Nephron (organoid): ENCODE results near the gene C17orf100.

Source experiments
- H3K27ac Mint-ChIP-seq, 3 experiments: 2 replicates each; pipeline ENCODE4 v1.8.0; 2020; ENCODE audit warnings: mixed read lengths in 3 of 3, mild to moderate bottlenecking in 2 of 3, moderate library complexity in 1 of 3
- H3K27me3 Mint-ChIP-seq: 2 replicates; pipeline ENCODE4 v1.8.0; 2021; ENCODE audit warnings: low read depth, mild to moderate bottlenecking, moderate library complexity, mixed read lengths
- H3K36me3 Mint-ChIP-seq: 2 replicates; pipeline ENCODE4 v1.8.0; 2020; ENCODE audit warnings: low read depth, mixed read lengths
- H3K4me1 Mint-ChIP-seq: 2 replicates; pipeline ENCODE4 v1.8.0; 2020; ENCODE audit warnings: mixed read lengths
- H3K4me3 Mint-ChIP-seq, 3 experiments: 2 replicates each; pipeline ENCODE4 v1.8.0; 2020; ENCODE audit warnings: mild to moderate bottlenecking in 3 of 3, mixed read lengths in 3 of 3, moderate library complexity in 2 of 3
- H3K9me3 Mint-ChIP-seq: 2 replicates; pipeline ENCODE4 v1.8.0; 2020; ENCODE audit warnings: mixed read lengths
- CTCF ChIP-seq, 3 experiments: fragments of 200-600 bp; sonication (generic); IDR thresholded peaks; one replicate each; pipeline ENCODE4 v1.5.0; 2021; ENCODE audit warnings: antibody characterized with exemption in 3 of 3; ENCODE audit not compliant: unreplicated experiment in 3 of 3

C17orf100 gene

DNA sequence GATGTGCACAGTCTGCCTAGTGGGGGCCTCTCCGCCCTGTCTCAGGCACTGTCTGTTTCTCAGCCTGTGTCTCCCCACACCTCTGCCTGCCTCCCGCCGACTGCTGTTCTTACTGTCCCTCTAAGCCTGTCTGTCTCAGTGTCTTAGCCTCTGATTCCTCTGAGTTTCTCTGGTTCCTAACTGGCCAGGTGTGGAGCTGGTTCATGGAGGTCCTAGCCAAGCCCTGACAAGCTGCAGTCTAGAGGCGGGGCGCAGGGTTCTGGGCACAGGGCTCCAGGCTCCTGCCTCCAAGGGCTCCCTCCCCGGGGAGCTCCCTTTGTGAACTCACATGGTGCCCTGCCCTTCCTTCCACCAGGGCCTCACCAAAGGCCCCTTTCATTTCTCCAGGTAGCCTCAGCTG lies 19.4 kb downstream of the C17orf100 start:
- peaks cover 26% of the 10 kb centered on the region for H3K27me3 Mint-ChIP-seq
- H3K9me3 Mint-ChIP-seq, result no peaks in the 10 kb centered on the region
- no peak overlapping the region for H3K27ac Mint-ChIP-seq
- H3K36me3 Mint-ChIP-seq, result no peaks in the 10 kb centered on the region
- no peak for TF ChIP-seq CTCF (IDR thresholded peaks at IDR 0.05; ENCODE audit: unreplicated experiment in 3 of 3)
- H3K4me1 Mint-ChIP-seq, result no peaks in the 10 kb centered on the region
- H3K4me3 Mint-ChIP-seq, result no peak overlapping the region

DNA sequence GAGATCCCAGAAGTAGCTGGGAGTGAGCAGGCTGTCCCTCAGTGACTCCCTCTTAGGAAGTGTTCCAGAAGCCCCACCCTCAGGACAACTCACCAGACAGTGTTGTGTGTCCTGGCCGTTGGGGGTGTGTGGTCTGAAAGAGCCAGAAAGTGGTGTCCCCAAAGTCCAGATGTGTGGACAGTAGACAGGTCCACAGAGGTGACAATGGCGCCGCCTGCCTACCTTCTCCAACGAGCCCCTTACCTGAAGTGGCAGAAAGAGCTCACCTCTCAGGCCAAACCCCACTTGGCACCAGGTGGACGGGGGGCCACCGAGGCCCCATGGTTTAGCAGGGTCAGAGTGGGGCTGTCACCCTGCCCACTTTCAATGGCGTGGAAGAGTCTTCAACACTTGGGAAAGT lies 19.9 kb downstream of the C17orf100 start:
- no peaks in the 10 kb centered on the region for H3K36me3 Mint-ChIP-seq

DNA sequence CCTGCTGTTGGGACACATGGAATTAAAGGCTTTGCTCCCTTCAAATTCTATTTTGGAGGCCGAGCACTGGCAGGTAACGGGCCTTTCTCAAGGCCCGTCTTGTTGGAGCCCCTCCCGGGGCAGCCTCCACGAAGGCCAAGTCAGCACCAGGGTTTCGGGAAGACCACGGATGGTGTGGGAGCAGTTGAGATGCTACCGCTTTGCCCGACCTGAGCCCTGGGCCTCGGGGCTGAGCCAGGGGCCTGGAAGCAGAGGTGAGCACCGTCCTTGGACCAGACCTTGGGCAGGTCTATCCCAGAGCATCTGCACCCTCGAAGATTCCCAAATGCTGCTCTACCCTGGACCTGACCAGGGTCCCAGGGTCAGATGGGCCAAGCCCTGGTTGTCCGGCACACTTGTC lies 23.0 kb downstream of the C17orf100 start:
- Mint-ChIP-seq H3K9me3 (no peaks in the 10 kb centered on the region), H3K27me3 (peaks cover 17% of the 10 kb centered on the region), H3K4me3 (no peak overlapping the region), H3K27ac (no peak overlapping the region), H3K4me1 (no peaks in the 10 kb centered on the region), H3K36me3 (no peaks in the 10 kb centered on the region)
- no peak for TF ChIP-seq CTCF (IDR thresholded peaks at IDR 0.05; ENCODE audit: unreplicated experiment in 3 of 3)

More for the DNA sequence above, 19.9 kb downstream of the C17orf100 start:
- Mint-ChIP-seq H3K27ac (no peak overlapping the region), H3K27me3 (peaks cover 24% of the 10 kb centered on the region), H3K4me3 (no peak overlapping the region), H3K4me1 (no peaks in the 10 kb centered on the region), H3K9me3 (no peaks in the 10 kb centered on the region)
- TF ChIP-seq CTCF (IDR thresholded peaks at IDR 0.05; ENCODE audit: unreplicated experiment in 3 of 3), result no peak

DNA sequence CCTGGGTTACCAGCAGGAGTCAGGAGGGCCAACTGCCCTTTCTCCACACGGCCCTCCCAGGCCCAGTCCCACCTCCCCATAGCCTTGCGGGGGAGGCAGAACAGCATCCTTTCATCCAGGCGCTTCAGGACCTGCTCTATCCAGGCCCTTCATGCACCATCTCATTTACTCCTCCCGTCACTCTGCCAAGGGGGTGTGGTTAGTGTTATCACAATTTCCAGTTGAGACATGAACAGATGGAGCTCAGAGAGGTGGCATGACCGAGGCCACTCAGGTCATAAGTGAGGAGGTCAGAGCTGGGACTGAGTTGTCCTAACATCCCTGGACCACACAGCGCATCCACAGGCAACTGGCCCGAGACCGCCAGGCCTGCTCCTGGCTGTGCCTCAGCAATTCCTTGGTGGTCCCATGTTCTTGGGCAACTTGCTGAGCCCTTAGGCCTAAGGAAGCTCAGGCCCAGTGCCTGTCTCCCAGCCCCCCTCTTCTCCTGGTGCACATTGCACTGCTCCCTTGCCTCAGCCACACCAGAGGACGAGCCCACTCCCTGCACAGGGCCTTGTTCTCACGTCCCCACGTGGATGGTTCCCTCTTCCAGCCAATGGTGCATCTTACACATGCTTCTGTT lies 23.8 kb downstream of the C17orf100 start:
- Mint-ChIP-seq H3K4me3 (no peak overlapping the region), H3K9me3 (no peaks in the 10 kb centered on the region), H3K27me3 (peaks cover 21% of the 10 kb centered on the region), H3K36me3 (no peaks in the 10 kb centered on the region), H3K4me1 (no peaks in the 10 kb centered on the region), H3K27ac (no peak overlapping the region)
- TF ChIP-seq CTCF (IDR thresholded peaks at IDR 0.05; ENCODE audit: unreplicated experiment in 3 of 3), result no peak

GRCh38 chr17:6676802-6677157 lies 25.2 kb downstream of the C17orf100 start:
- no peaks in the 10 kb centered on the region for H3K4me1 Mint-ChIP-seq
- TF ChIP-seq CTCF (IDR thresholded peaks at IDR 0.05; ENCODE audit: unreplicated experiment in 3 of 3), result no peak
- no peaks in the 10 kb centered on the region for H3K36me3 Mint-ChIP-seq
- H3K4me3 Mint-ChIP-seq, result no peak overlapping the region
- no peak overlapping the region for H3K27ac Mint-ChIP-seq
- H3K27me3 Mint-ChIP-seq, result peaks cover 25% of the 10 kb centered on the region
- no peaks in the 10 kb centered on the region for H3K9me3 Mint-ChIP-seq

- no peak overlapping the region for H3K4me3 Mint-ChIP-seq
- peaks cover 25% of the 10 kb centered on the region for H3K27me3 Mint-ChIP-seq
- H3K4me1 Mint-ChIP-seq, result no peaks in the 10 kb centered on the region
- TF ChIP-seq CTCF (IDR thresholded peaks at IDR 0.05; ENCODE audit: unreplicated experiment in 3 of 3), result no peak
- H3K36me3 Mint-ChIP-seq, result no peaks in the 10 kb centered on the region
- H3K9me3 Mint-ChIP-seq, result no peaks in the 10 kb centered on the region
- no peak overlapping the region for H3K27ac Mint-ChIP-seq
These were observed 25.7 kb downstream of the C17orf100 start for GRCh38 chr17:6677158-6677831.
